MM.1S (cell line): ENCODE results near the gene WFDC8.

Source experiments
- CTCF ChIP-seq: fragments of 300-600 bp; sonication (generic); IDR thresholded peaks from 2 replicates; pipeline ENCODE4 v1.5.1; 2016; ENCODE audit warnings: antibody characterized with exemption, low read length, mixed read lengths
- EZH2 ChIP-seq: fragments of 300-600 bp; sonication (generic); optimal IDR thresholded peaks from 2 replicates; pipeline ENCODE3; 2017; ENCODE audit warnings: low read depth, mild to moderate bottlenecking, antibody characterized with exemption, low read length, mixed read lengths
- EZH2phosphoT487 ChIP-seq: fragments of 300-600 bp; sonication (generic); IDR thresholded peaks from 2 replicates; pipeline ENCODE4 v1.6.1; 2018; ENCODE audit warnings: antibody characterized with exemption, low read length

- TF ChIP-seq EZH2 = no peak
- no peak for TF ChIP-seq CTCF
- no peak for TF ChIP-seq EZH2phosphoT487
Measured at GRCh38 chr20:45576995-45577394, 2.1 kb downstream of the WFDC8 start.
